NCI-H2171 (cell line): ENCODE measurements around the gene NOM1.
"Not testable (repeated sequence)": the region's sequence is repeated elsewhere in the genome, so short reads cannot be mapped to it uniquely, and the experiment has no call there.

Source experiments
- DNase-seq: peaks from one replicate; lab custom pipeline; 2025; lab: John Stamatoyannopoulos, UW

NOM1 gene, protein sequence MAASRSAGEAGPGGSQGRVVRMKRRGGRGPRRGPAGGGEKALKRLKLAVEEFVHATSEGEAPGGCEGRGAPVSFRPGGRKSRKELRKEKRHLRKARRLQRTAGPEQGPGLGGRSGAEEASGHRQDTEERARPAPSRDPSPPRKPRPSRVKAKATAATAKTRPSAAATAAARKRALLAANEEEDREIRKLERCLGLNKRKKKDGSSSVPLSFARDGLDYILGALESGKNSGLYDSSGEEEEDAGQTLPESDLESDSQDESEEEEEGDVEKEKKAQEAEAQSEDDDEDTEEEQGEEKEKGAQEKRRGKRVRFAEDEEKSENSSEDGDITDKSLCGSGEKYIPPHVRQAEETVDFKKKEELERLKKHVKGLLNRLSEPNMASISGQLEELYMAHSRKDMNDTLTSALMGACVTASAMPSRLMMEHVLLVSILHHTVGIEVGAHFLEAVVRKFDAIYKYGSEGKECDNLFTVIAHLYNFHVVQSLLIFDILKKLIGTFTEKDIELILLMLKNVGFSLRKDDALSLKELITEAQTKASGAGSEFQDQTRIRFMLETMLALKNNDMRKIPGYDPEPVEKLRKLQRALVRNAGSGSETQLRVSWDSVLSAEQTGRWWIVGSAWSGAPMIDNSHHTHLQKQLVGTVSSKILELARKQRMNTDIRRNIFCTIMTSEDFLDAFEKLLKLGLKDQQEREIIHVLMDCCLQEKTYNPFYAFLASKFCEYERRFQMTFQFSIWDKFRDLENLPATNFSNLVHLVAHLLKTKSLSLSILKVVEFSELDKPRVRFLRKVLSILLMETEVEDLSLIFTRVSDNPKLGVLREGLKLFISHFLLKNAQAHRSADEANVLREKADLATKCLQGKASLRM

GRCh38 chr7:156949541-156950380 is at the start of gene NOM1:
Gene NOM1, plus strand, starts transcription at chr7:156949712. Its CDS starts 26 bp downstream, at chr7:156949738.
- peak; percentile 89 for DNase-seq

DNA sequence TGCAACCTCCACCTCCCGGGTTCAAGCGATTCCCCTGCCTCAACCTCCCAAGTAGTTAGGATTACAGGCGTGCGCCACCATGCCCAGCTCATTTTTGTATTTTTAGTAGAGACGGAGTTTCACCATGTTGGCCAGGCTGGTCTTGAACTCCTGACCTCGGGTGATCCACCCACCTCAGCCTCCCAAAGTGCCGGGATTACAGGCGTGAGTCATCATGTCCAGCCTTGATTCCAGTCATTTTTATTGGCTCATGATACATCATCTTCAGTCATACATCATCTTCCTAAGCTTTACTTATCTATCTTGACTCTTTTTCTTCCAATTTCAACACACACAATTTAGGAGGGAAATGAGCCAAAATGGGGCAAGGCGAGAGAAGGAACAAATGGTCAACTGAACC is 49.4 kb upstream of the NOM1 start:
- not testable (repeated sequence) for DNase-seq

DNA sequence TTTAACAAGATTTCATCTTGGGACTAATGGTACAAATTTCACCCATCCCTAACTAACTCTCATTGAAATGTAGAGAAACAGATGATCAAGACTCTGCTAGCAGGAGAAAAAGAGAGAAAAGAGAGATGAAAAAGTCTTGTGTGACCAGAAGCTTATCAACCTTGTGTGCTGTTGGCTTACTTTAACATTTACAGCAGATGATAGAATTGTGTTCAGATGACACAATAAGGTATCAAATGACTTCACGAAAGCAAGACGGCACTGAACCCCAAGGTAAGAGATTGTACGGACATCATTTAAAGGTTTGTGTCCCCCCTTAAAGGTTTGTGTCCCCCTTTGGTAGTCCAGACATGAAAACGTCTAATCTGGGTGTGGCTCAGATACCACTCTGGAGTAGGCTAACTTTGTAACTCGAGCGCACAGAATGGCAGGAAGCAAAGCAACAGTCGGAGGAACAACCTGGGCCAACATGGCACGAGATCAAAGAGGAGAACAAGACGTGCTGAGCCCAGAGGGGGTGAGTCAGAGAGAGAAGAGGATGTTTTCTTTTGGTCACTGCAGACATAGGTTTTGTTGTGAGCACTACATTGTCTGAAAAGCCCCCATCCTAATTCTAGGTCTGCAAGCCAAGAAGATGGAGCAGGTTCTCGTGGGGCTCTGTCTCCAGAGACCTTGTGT is 46.1 kb upstream of the NOM1 start:
- no peak for DNase-seq

GRCh38 chr7:156906200-156906649 is 43.3 kb upstream of the NOM1 start:
- DNase-seq = no peak

DNA sequence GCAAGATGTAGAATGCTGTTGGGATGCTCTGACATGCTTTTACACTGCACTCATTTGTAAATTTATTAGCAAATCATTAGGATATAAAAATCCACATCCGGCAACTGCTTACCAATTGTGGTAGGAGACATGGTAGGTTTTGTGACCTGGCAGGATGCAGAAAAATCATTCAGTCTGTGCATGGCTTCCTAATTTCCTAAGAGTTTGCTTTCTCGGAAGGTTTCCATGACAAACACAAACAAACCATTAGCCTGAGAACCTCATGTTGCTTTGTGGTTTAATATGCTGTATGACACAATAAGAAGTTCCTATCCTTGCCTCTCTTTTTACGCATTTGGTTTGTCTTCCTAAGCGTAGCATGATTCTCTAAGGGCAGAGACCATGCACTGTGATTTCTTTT is 41.9 kb upstream of the NOM1 start:
- DNase-seq = no peak

- not testable (repeated sequence) for DNase-seq
These were observed 39.8 kb upstream of the NOM1 start for GRCh38 chr7:156909574-156910252.

DNA sequence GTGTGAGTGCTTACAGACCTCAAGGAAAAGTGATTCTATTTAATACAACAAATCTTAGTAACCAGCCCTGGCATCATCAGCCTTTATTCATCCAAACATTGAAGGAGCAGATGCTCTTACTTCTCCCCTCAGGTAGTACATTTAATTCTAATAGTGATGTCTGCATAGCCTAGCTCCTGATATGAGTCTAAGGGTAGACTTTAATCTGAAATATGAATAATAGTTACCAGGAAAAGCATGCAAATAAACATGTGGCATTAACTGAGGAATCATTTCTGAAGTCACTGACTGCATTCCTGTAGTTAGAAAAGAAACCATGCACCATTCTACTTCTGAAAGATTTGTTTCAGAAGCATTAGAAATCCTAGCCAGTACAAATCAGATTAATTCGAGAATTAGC is 30.9 kb upstream of the NOM1 start:
- DNase-seq = no peak

GRCh38 chr7:156919132-156919713 is 30.3 kb upstream of the NOM1 start:
- no peak for DNase-seq

- no peak for DNase-seq
These were observed 29.4 kb upstream of the NOM1 start for GRCh38 chr7:156920076-156920475.

GRCh38 chr7:156920487-156921373 is 28.8 kb upstream of the NOM1 start:
- DNase-seq = not testable (repeated sequence)

GRCh38 chr7:156922304-156922703 is 27.2 kb upstream of the NOM1 start:
- DNase-seq = not testable (repeated sequence)

- DNase-seq = not testable (repeated sequence)
These were observed 23.7 kb upstream of the NOM1 start for GRCh38 chr7:156925821-156926220.

DNA sequence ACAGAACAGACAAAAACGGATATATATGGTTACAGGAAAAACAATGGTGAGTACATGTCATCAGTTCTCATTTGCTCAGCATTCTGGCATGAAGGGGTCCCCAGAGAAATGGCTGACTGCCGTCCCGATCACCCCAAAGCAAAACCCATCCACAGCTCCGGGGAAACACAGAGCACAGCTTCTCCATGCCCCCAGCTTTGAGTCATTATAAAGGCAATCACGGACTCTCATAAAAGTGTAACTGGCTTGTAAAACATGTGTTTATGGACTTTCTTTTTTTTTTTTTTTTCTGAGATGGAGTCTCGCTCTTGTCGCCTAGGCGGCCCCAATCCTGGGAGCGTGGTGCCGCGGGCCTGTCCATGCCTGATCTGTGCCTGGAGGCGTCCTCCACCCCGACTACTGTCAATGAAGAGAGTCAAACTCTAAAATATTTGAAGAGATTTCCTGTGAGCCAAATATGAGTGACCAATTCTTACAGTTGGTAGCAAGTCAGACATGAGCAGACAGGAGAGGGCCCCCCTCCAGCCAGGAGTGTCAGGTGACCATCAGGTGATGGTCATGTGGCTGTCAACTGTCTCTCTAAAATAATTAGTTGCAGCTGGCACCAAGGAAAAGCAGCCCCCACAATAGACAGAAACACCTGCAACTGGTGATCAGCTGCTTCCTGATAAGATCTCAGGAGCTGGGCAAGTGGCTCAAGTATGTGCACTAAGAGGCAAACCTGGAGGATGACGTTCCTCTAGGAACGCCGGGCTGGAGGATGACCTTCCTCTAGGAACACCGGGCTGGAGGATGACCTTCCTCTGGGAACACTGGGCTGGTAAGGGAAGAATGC is 21.7 kb upstream of the NOM1 start:
- no peak for DNase-seq

GRCh38 chr7:156928406-156928747 is 21.1 kb upstream of the NOM1 start:
- DNase-seq = no peak

- DNase-seq = no peak
These were observed 19.5 kb upstream of the NOM1 start for GRCh38 chr7:156929789-156930539.

DNA sequence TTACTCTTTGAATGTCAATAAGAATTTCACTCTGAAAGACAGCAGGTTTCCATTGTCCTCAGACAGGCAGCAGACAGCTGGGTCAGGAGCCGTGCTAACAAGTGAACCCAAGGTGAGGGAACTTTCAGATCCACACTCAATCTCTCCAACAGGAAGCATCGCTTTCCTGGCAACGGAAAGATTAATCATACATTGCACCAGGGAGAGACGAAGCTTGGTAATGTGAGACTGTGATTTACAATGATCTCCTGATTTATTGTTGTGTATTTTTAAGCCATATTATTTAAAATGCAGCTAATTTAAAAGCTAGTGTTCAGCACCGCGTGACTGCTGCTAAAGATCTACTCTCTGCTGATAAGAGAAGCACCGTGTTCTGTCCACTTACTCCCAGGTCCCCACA is 17.5 kb upstream of the NOM1 start:
- DNase-seq = no peak

DNA sequence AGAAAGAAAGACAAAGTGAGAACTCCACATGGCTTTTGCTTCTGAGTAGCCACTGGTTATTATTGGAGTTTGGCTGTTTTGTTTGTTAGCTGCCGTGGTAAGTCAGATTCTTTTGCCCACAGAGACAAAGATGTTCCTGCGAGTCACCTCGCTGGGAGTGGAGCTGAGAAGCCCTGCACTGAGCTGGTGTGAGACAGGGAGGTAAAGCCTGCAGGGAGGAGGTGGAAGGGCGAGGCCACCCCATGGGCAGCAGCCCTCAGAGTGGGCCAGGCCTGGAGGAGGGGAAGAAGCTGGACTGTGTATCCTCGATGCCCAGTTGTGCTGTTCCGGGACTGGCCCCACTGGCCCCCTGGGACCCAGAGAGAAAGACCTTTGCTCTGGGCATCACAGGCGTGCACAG is 14.3 kb upstream of the NOM1 start:
- DNase-seq = no peak

DNA sequence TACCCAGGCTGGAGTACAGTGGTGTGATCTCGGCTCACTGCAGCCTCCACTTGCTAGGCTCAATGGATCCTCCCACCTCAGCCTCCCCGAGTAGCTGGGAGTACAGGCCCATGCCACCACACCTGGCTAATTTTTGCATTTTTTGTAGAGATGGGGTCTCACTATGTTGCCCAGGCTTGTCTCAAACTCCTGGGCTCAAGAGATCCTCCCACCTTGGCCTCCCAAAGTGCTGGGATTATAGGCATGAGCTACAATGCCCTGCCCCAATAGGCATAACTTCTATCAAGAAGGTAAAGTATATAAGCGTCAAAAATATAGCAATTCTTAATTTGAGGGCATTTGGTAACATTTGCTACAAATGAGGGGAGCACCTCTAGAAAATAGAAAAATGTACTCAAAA is 12.7 kb upstream of the NOM1 start:
- DNase-seq = not testable (repeated sequence)
